HCT116 (cell line): ENCODE results near the gene TMPRSS7. TPM values are rescaled to one million over a fixed set of nuclear protein-coding genes. Genes with fewer than 3 reads are reported as not detected.
A peak's percentile ranks its signal among the peaks of the same experiment; 100 is the strongest.

Experiments used
- ATAC-seq: fragments of 200-7000 bp; cut with Tn5 transposase; 2 replicates; pipeline ENCODE4 v1.9.1; 2020; ENCODE audit warnings: mild to moderate bottlenecking, moderate library complexity
- BruUV-seq: library from RNA; stranded (reverse); fragments of 400-500 nt; replicated peaks from 2 replicates; lab custom pipeline; 2021; lab: Mats Ljungman, UMichigan
- CTCF ChIA-PET: fragments of 300-600 bp; sonication (Branson Sonifier 250); formaldehyde crosslinking; loops from one replicate; lab custom pipeline; 2021; ENCODE audit warnings: antibody characterized with exemption; lab: Charles Lee
- POLR2A ChIA-PET: fragments of 300-600, 350-600 bp; sonication (Branson Sonifier 250); formaldehyde crosslinking; loops from one replicate; lab custom pipeline; 2021; ENCODE audit warnings: antibody characterized with exemption; lab: Charles Lee
- RAD21 ChIA-PET, 2 experiments: fragments of 300-600 bp; sonication (Branson Sonifier 250); formaldehyde crosslinking; loops; one replicate each; lab custom pipeline; 2023; ENCODE audit warnings: low total read pairs in 2 of 2; ENCODE audit not compliant: uncharacterized antibody in 2 of 2, unreplicated experiment in 2 of 2, low non-redundant PET in 1 of 2; lab: Charles Lee
- DNase-seq: peaks from one replicate; pipeline ENCODE4 v3.0.0-alpha.2; 2010; ENCODE audit warnings: low read depth, low spot score
- H2AFZ ChIP-seq: fragments of 200-600 bp; shearing (Covaris generic), sonication (generic); 2 replicates; pipeline ENCODE4 v1.6.1; 2017; ENCODE audit warnings: low read depth, mixed run types, mixed read lengths, antibody characterized with exemption, low read length; ENCODE audit not compliant: poor library complexity, severe bottlenecking
- H3K27ac ChIP-seq: 2 replicates; pipeline ENCODE4 v1.5.1; 2012; ENCODE audit warnings: low read depth, low read length
- H3K27me3 ChIP-seq: fragments of 200-600 bp; sonication (generic); 2 replicates; pipeline ENCODE4 v1.6.1; 2016; ENCODE audit warnings: mixed run types, low read length, mixed read lengths; ENCODE audit not compliant: insufficient read depth
- H3K36me3 ChIP-seq, 2 experiments: fragments of 200-500 bp in 1 of 2; fragments of 200-600 bp in 1 of 2; sonication (Bioruptor generic) in 1 of 2; sonication (generic) in 1 of 2; 2 replicates each; pipeline versions ENCODE4 v1.5.1 to v1.6.1; 2014 to 2016; ENCODE audit warnings: low read length in 2 of 2, inconsistent platforms in 1 of 2, mixed read lengths in 1 of 2, mixed run types in 1 of 2; ENCODE audit not compliant: insufficient read depth in 2 of 2, control insufficient read depth in 1 of 2
- H3K4me1 ChIP-seq, 2 experiments: fragments of 200-600 bp in 1 of 2; sonication (generic) in 1 of 2; 2 replicates each; pipeline versions ENCODE4 v1.5.1 to v1.6.1; 2012 to 2017; ENCODE audit warnings: low read length in 2 of 2, inconsistent platforms in 1 of 2, mild to moderate bottlenecking in 1 of 2, mixed read lengths in 1 of 2, mixed run types in 1 of 2, moderate library complexity in 1 of 2; ENCODE audit not compliant: insufficient read depth in 2 of 2, control insufficient read depth in 1 of 2
- H3K4me2 ChIP-seq: fragments of 200-600 bp; sonication (generic); 2 replicates; pipeline ENCODE4 v1.6.1; 2017; ENCODE audit warnings: mixed run types, low read length, mixed read lengths
- H3K4me3 ChIP-seq, 2 experiments: fragments of 200-600 bp in 1 of 2; sonication (generic) in 1 of 2; replicated peaks in 1 of 2; 2 replicates each; pipeline ENCODE4 v1.5.1; 2011 to 2016; ENCODE audit warnings: low read length in 2 of 2, control low read depth in 1 of 2, low read depth in 1 of 2, mild to moderate bottlenecking in 1 of 2, mixed read lengths in 1 of 2, mixed run types in 1 of 2
- H3K79me2 ChIP-seq: fragments of 200-600 bp; sonication (generic); 2 replicates; pipeline ENCODE4 v1.6.1; 2017; ENCODE audit warnings: mild to moderate bottlenecking, mixed run types, low read length, moderate library complexity, mixed read lengths; ENCODE audit not compliant: insufficient read depth
- H3K9ac ChIP-seq: fragments of 200-600 bp; sonication (generic); 2 replicates; pipeline ENCODE4 v1.6.1; 2016; ENCODE audit warnings: low read length, mixed read lengths
- H3K9me2 ChIP-seq: fragments of 200-600 bp; sonication (generic), shearing (Covaris generic); 2 replicates; pipeline ENCODE4 v1.6.1; 2017; ENCODE audit warnings: mixed run types, mild to moderate bottlenecking, moderate library complexity; ENCODE audit not compliant: insufficient read depth
- H3K9me3 ChIP-seq, 2 experiments: fragments of 200-500 bp in 1 of 2; fragments of 200-600 bp in 1 of 2; sonication (Bioruptor generic) in 1 of 2; sonication (generic) in 1 of 2; 2 replicates each; pipeline ENCODE4 v1.6.1; 2014 to 2017; ENCODE audit warnings: low read length in 2 of 2, mixed read lengths in 2 of 2, inconsistent platforms in 1 of 2, low read depth in 1 of 2, mild to moderate bottlenecking in 1 of 2, mixed run types in 1 of 2, moderate library complexity in 1 of 2; ENCODE audit not compliant: control insufficient read depth in 1 of 2, insufficient read depth in 1 of 2
- H4K20me1 ChIP-seq: fragments of 200-600 bp; sonication (generic), shearing (Covaris generic); 2 replicates; pipeline ENCODE4 v1.6.1; 2017; ENCODE audit warnings: mixed run types, mild to moderate bottlenecking, moderate library complexity; ENCODE audit not compliant: insufficient read depth
- CBX3 ChIP-seq: IDR thresholded peaks from 2 replicates; pipeline ENCODE4 v1.6.1; 2012; ENCODE audit warnings: low read depth
- CEBPB ChIP-seq: IDR thresholded peaks from 2 replicates; pipeline ENCODE4 v1.6.1; 2012; ENCODE audit warnings: low read depth
- ELF1 ChIP-seq: IDR thresholded peaks from 2 replicates; pipeline ENCODE4 v1.6.1; 2012; ENCODE audit warnings: low read depth, borderline replicate concordance
- EZH2 ChIP-seq: fragments of 200-600 bp; sonication (generic); IDR thresholded peaks from 2 replicates; pipeline ENCODE4 v1.6.1; 2017; ENCODE audit warnings: antibody characterized with exemption, mixed run types
- EZH2phosphoT487 ChIP-seq: fragments of 200-600 bp; IDR thresholded peaks from 2 replicates; pipeline ENCODE4 v1.6.1; 2018; ENCODE audit warnings: antibody characterized with exemption, borderline replicate concordance
- FOSL1 ChIP-seq: IDR thresholded peaks from 2 replicates; pipeline ENCODE4 v1.6.1; 2012; ENCODE audit warnings: low read depth
- JUND ChIP-seq: IDR thresholded peaks from 2 replicates; pipeline ENCODE4 v1.6.1; 2012
- POLR2A ChIP-seq: IDR thresholded peaks from 2 replicates; pipeline ENCODE4 v1.7.0; 2011; ENCODE audit warnings: borderline replicate concordance; ENCODE audit not compliant: insufficient read depth, insufficient read length; ENCODE audit errors: extremely low read depth
- SIN3A ChIP-seq: IDR thresholded peaks from 2 replicates; pipeline ENCODE4 v1.6.1; 2012; ENCODE audit warnings: low read depth
- SP1 ChIP-seq: IDR thresholded peaks from 2 replicates; pipeline ENCODE4 v1.6.1; 2012; ENCODE audit warnings: low read depth
- SRF ChIP-seq: IDR thresholded peaks from 2 replicates; pipeline ENCODE4 v1.6.1; 2012; ENCODE audit warnings: low read depth
- TCF7L2 ChIP-seq: IDR thresholded peaks from 2 replicates; pipeline ENCODE4 v1.7.0; 2011; ENCODE audit warnings: borderline replicate concordance, inconsistent platforms; ENCODE audit not compliant: insufficient read depth, insufficient read length; ENCODE audit errors: extremely low read depth
- YY1 ChIP-seq: IDR thresholded peaks from 2 replicates; pipeline ENCODE4 v1.6.1; 2011; ENCODE audit warnings: low read length, low read depth, moderate library complexity, mild to moderate bottlenecking; ENCODE audit not compliant: insufficient replicate concordance; ENCODE audit errors: extremely low read depth
- ZFX ChIP-seq: fragments of 450-650 bp; IDR thresholded peaks from 2 replicates; pipeline ENCODE4 v1.6.1; 2017
- intact Hi-C: fragments of 100-400 bp; cut with micrococcal nuclease; formaldehyde crosslinking; loops from 2 replicates; pipeline ENCODE4 v1.10.0; 2022
- total RNA-seq: library from RNA; stranded (reverse); gene quantifications from one replicate; pipeline ENCODE4 v1.2.1, GENCODE V29; 2021; ENCODE audit not compliant: unreplicated experiment
- TF ChIP-seq, protein P1 (sequence below): IDR thresholded peaks from 2 replicates; pipeline ENCODE4 v1.6.1; 2012; ENCODE audit warnings: low read depth
- TF ChIP-seq, protein P2 (sequence below): IDR thresholded peaks from 2 replicates; pipeline ENCODE4 v1.6.1; 2012
- TF ChIP-seq, protein P3 (sequence below), 3 experiments: fragments of 200-600 bp in 1 of 3; sonication (generic) in 1 of 3; IDR thresholded peaks in 2 of 3; conservative IDR thresholded peaks in 1 of 3; 2 replicates each; pipeline ENCODE4 v1.5.1; 2012 to 2017; ENCODE audit warnings: low read depth in 2 of 3, low read length in 2 of 3, antibody characterized with exemption in 1 of 3, borderline replicate concordance in 1 of 3, control low read depth in 1 of 3, mild to moderate bottlenecking in 1 of 3, mixed read lengths in 1 of 3, mixed run types in 1 of 3, moderate library complexity in 1 of 3; ENCODE audit not compliant: insufficient read depth in 1 of 3

TMPRSS7 gene
- total RNA-seq, 1 experiment from 2014 or later, result not detected

DNA sequence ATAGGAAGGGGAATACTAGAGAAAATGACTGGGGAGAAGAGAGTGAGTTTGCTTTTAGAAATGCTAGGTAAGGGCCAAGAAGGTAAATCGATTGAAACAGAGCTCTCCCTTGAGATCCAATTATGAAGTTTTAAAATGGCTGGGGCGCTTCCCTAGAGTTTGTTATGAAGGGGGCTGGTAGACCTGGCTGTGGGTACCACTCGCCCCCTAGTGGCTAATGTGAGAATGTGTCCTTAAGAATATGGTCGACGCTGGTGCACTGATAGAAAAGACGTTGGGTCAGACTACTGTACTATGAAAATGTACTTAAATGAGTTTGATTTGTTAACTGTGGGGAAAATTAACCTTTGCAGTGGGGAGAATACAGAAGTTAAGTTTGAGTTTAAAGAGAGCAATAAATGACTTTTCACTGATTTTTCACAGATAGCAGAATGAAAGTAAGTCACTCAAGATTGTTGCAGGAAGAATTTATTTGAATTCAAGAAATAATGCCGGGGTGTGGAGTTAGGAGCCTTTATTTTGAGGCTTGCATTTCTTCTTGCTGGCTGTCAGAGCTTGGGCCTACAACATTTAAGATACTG is 9.2 kb downstream of the TMPRSS7 start (continued):
- TF ChIP-seq, protein P1, sequence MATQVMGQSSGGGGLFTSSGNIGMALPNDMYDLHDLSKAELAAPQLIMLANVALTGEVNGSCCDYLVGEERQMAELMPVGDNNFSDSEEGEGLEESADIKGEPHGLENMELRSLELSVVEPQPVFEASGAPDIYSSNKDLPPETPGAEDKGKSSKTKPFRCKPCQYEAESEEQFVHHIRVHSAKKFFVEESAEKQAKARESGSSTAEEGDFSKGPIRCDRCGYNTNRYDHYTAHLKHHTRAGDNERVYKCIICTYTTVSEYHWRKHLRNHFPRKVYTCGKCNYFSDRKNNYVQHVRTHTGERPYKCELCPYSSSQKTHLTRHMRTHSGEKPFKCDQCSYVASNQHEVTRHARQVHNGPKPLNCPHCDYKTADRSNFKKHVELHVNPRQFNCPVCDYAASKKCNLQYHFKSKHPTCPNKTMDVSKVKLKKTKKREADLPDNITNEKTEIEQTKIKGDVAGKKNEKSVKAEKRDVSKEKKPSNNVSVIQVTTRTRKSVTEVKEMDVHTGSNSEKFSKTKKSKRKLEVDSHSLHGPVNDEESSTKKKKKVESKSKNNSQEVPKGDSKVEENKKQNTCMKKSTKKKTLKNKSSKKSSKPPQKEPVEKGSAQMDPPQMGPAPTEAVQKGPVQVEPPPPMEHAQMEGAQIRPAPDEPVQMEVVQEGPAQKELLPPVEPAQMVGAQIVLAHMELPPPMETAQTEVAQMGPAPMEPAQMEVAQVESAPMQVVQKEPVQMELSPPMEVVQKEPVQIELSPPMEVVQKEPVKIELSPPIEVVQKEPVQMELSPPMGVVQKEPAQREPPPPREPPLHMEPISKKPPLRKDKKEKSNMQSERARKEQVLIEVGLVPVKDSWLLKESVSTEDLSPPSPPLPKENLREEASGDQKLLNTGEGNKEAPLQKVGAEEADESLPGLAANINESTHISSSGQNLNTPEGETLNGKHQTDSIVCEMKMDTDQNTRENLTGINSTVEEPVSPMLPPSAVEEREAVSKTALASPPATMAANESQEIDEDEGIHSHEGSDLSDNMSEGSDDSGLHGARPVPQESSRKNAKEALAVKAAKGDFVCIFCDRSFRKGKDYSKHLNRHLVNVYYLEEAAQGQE, result no peak
- TF ChIP-seq EZH2phosphoT487, result no peak
- TF ChIP-seq, protein P2, sequence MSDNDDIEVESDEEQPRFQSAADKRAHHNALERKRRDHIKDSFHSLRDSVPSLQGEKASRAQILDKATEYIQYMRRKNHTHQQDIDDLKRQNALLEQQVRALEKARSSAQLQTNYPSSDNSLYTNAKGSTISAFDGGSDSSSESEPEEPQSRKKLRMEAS, result peak; percentile 39

DNA sequence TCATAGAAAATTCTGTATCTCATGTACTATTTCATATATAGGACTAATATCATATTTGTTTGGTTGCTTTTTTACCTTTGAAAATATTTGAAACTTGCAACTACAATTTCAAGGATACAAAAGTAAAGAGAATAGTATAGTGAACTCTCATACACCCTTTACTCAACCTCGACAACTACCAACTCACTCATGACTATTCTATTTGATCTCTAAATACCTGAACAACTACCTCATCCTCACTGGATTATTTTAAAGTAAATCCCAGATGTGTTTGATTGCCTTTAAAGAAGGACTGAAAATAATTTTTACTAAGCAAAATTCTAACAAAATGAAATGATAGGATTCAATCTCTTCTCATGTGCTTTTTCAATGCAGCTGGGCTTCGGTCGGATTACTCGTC is 12.1 kb downstream of the TMPRSS7 start:
- Histone ChIP-seq H3K4me2 (0 out of 2 replicates have a peak overlapping the region, but pooled peaks have one; percentile 2), H3K4me1 (peaks cover 0 to 26% of the 10 kb centered on the region in 2 experiments; a peak in 2 of 4 replicates), H3K79me2 (no peaks in the 10 kb centered on the region), H3K4me3 (no peak overlapping the region), H3K27ac (no peak overlapping the region), H3K36me3 (no peaks in the 10 kb centered on the region), H3K9ac (no peak overlapping the region), H4K20me1 (no peaks in the 10 kb centered on the region), H3K27me3 (no peaks in the 10 kb centered on the region), H3K9me2 (no peaks in the 10 kb centered on the region), H3K9me3 (no peaks in the 10 kb centered on the region), H2AFZ (no peak overlapping the region)
- no TSS peak for BruUV-seq
- DNase-seq (no peak), ATAC-seq (no peak)
- ChIA-PET RAD21 (no interaction called here), POLR2A (interaction anchor here (1.5 kb wide), 1 partner anchor 33 kb away, joined by 3 read pairs; no protein-coding TSS in a partner anchor), CTCF (no interaction called here)
- intact Hi-C loops, result no loop called here
- TF ChIP-seq EZH2phosphoT487 (no peak), POLR2A (no peak), SP1 (no peak), CEBPB (no peak), FOSL1 (no peak; the same call in 1 of the 2 replicates), SRF (no peak), ELF1 (no peak), YY1 (no peak), CBX3 (no peak), EZH2 (no peak), JUND (no peak), SIN3A (no peak), ZFX (no peak), TCF7L2 (no peak)
- TF ChIP-seq, protein P2, result no peak
- TF ChIP-seq, protein P3, sequence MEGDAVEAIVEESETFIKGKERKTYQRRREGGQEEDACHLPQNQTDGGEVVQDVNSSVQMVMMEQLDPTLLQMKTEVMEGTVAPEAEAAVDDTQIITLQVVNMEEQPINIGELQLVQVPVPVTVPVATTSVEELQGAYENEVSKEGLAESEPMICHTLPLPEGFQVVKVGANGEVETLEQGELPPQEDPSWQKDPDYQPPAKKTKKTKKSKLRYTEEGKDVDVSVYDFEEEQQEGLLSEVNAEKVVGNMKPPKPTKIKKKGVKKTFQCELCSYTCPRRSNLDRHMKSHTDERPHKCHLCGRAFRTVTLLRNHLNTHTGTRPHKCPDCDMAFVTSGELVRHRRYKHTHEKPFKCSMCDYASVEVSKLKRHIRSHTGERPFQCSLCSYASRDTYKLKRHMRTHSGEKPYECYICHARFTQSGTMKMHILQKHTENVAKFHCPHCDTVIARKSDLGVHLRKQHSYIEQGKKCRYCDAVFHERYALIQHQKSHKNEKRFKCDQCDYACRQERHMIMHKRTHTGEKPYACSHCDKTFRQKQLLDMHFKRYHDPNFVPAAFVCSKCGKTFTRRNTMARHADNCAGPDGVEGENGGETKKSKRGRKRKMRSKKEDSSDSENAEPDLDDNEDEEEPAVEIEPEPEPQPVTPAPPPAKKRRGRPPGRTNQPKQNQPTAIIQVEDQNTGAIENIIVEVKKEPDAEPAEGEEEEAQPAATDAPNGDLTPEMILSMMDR (IDR thresholded peaks at IDR 0.05 in 2 of 3, conservative IDR thresholded peaks at IDR 0.05 in 1 of 3; ENCODE audit: borderline replicate concordance in 1 of 3, insufficient read depth in 1 of 3, low read depth in 2 of 3, low read length in 2 of 3), result no peak
